Measurements from ENCODE around the gene GRIP2.

The GRIP2 gene

DNA sequence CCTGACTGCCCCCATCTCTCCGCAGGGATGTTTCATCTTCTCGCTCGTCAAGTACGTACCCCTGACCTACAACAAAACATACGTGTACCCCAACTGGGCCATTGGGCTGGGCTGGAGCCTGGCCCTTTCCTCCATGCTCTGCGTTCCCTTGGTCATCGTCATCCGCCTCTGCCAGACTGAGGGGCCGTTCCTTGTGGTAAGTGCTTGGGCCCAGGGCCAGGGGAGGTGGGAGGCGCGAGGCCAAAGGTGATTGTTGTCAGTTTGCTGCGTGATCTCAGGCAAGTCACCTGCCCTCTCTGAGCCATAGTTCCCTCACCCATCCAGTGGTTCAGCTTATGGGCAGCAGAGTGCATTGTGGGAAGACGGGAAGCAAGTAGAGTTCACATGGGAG, 58.5 kb downstream of the GRIP2 start:
- no peak for ATAC-seq

DNA sequence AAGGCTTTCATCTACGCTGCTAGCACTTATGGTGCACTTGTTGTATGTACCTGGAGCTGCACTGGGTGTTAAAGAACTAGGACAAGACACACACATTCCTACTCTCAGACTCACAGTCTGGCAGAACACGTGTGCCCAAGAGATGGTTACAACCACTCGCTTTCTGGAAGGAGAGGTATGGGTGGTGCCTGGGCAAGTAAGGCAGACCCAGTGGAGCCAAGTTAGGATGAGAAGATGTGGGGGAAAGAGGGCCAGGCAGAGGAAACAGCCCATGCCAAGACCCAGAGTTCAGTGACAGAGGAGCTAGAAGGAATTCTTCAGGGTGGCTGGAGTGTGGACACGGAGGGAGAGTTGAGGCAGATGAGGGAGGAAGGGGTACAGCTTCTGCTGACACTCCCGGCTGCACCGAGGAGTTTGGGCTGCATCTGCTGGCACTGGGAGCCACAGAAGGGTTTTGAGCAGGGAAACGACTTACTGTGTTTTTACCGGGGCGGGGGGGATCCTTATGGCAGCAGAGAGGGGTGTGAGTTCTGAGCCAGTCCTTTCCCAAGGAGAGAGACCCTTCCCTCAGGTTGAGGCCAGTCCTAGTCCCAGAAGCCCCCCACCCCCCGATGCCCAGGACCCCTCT, 59.0 kb downstream of the GRIP2 start:
- ATAC-seq, result no peak

DNA sequence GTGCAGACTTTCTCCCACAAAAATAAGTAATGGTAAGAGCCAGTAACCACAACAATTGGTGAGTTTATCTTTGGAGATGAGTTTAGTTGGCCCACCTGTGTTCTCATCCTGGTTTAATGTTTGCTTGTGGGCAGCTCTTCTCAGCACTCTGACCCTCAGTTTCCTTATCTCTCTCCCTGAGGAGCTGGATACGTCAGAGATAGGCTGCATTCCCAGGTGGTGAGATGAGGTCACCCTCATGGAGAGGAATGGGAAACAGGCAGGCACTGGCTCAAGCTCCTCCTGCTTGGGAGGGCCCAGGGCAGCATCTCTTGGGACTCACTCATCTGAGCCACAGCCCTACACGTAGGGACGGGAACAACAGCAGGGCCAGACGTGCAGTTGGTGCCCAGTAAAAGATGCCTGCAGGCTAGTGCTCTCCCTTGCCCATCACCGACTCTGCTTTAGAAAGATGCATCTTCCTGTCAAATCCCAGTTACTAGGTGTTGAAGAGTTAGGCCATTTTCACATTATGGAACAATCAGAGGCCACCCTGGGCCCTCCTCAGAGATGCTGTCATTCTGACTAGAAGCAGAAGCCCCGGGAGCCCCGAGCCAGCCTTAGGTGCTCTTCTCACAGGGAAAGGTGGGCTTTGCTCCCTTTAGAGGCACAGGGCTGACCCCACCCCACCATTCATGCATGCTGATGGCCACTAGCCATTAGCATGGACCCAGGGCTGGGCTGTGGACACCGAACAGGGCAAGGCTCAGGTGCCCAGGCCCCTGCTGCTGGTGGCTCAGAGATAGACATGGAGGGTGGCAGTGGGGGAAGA, 59.7 kb downstream of the GRIP2 start:
- no peak for ATAC-seq

GRCh38 chr3:14479591-14479990, 60.6 kb downstream of the GRIP2 start:
- ATAC-seq, result no peak

GRCh38 chr3:14478956-14479550, 61.1 kb downstream of the GRIP2 start:
- ATAC-seq, result no peak

- no peak for ATAC-seq
Observed at GRCh38 chr3:14477311-14477935, 62.7 kb downstream of the GRIP2 start.

DNA sequence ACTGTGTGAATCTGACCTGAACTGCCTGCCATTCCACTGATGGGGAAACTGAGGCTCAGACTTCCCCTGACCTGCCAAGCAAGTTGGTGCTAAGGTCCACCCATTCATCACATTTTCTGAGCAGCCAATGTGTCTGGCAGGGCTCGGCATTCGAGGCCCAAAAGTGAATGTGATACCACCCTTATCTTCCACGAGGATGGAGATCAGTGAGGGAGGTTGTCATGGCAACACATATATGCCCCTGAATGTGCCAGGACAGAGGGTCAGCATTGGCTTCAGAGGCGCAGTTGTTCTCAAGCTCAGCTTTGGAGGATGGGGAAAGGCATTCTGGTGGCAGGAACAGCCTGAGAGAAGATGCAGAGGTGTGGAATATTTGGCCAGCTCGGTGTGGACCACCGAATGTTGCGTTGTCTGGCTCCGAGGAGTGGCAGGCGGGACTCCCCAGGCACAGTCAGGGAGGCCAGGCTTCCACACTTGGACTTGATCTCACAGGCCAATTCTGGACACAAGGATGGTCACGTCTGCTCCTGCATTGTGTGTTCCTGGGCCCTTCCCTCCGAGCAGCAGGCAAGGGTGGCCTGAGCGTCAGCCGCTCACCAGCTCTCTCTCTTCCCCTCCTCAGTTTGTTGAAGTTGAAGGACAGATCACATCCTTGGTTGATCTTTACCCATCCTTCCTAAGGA, 63.4 kb downstream of the GRIP2 start:
- no peak for ATAC-seq

GRCh38 chr3:14475621-14476020, 64.5 kb downstream of the GRIP2 start:
- no peak for ATAC-seq

DNA sequence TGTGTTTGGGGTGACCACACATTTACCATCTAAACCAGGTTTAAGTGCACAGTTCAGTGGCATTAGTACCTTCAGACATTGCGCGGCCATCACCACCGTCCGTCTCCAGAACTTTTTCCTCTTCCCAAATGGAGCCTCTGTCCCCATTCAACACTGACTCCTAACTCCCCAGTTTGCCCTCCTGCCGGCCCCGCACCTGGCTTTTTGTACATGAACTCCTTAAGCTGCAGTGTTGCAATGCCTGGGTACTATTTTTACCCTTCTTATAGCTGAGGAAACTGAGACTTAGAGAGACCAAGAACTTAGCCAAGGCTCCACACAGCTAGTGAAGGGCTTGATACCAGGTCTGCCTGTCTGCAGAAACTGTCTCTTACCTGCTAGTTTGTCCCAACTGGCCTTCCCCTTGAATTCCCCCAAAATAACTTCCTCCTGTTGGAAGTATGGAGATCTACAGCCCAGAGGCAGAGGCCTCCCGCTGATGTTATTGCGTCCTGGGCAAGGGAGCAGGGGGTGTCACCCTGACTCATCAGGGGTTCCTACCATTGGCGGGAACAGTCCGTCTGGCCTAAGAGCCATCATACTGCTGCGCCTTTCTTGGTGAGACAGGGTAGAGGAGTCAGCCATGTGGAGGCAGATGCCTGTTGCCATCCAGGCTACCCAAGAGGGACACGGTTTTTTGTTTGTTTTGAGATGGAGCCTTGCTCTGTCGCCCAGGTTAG, 65.6 kb downstream of the GRIP2 start:
- ATAC-seq, result no peak

GRCh38 chr3:14473411-14473891, 66.7 kb downstream of the GRIP2 start:
- ATAC-seq, result no peak

DNA sequence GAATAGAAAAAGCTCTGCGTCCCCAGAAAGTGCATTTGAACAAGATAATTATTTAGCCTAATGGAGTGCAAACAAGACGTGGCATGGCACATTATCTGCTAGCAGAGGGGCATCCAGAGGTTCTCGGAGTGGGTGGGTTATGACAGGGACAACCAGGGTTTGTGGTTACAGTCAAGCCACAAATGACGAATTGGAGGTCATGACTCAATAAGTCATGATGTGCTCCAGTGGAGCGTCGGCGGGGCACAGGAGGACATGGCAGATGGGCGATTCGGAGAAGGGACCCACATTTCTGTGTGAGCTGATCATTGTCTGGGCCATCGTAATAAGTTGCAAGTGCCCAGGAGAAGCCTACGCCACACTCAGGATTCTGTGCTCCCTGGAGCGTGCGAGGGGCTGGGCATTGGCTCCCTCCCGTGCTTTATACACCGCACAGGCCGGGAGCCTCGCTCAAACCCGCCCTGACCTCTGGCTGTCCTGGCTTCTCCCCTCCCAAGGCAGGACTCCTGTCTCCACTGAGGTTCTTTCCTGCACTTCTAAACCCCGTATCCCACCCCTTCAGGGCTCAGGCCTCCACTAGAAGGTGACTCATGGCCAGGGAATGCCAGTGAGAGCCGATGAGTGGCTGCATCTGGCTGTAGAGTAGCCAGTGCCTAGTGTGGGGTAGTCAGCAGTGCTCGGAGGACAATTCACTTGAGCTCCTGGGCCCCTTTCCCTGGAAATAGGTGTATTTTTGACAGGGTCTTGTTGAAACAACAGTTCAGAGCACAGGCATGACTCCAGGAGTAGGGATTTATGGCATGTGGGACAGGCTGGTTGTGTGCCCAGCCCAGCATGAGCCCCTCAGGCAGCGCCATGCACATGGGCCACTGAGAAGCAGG, 67.4 kb downstream of the GRIP2 start:
- ATAC-seq, result peak; percentile 57 to 70

DNA sequence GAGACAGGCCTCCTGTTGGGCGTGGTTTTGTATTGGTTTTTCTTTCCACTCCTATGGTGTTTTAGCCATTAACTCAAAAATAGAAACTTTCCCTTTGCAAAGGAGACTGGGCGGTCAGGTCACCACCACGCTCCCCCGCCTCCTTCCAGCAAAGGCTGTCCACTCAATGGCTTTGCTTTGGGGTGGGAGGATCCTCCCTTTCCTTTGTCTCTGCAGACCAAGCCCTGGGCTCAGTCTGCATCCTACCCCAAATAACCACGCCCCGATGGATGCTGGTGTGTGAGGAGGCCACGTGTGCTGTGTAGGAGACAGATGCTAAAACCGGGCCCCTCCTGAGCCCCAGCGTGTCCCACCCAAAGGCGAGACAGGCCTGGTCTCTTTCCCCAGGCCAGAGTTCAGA, 68.5 kb downstream of the GRIP2 start:
- ATAC-seq, result no peak

- no peak for ATAC-seq
Observed at GRCh38 chr3:14471016-14471415, 69.1 kb downstream of the GRIP2 start.

DNA sequence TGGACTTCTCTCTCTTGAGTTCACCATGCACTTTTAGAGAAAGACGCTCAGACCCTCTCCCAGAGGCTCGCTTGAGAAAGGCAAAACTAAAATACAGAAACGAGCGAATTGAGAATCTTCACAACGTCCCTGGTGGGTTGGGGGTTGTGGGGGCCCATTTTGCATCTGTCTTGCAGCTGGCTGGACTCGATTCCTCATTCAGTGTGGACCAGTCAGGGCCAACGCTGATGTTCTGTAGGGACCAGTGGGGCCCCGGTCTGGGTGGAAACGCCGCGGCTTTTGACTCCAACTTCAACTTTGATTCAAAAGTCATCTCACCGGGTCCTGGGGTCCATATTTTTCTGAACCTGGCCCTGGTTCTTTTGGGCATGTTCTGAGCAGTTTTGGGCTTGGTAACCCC, 69.7 kb downstream of the GRIP2 start:
- no peak for ATAC-seq

DNA sequence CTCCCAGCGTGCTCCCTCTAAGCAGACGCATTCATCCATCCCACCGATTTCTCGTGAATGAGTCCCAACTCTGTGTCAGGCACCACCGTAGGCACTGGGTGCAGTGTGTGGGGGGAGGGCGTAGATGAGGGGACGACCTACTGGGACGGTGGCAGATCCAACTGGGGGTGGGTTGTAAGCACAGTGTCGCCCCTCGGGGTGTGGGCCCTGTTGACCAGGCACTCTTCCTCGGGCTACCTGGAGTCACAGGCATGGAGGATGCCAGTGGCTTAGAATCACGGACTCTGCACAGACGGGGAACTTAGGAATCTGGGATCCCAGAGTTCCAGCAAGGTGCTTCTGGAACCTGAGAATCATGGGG, 71.5 kb downstream of the GRIP2 start:
- ATAC-seq, result no peak

DNA sequence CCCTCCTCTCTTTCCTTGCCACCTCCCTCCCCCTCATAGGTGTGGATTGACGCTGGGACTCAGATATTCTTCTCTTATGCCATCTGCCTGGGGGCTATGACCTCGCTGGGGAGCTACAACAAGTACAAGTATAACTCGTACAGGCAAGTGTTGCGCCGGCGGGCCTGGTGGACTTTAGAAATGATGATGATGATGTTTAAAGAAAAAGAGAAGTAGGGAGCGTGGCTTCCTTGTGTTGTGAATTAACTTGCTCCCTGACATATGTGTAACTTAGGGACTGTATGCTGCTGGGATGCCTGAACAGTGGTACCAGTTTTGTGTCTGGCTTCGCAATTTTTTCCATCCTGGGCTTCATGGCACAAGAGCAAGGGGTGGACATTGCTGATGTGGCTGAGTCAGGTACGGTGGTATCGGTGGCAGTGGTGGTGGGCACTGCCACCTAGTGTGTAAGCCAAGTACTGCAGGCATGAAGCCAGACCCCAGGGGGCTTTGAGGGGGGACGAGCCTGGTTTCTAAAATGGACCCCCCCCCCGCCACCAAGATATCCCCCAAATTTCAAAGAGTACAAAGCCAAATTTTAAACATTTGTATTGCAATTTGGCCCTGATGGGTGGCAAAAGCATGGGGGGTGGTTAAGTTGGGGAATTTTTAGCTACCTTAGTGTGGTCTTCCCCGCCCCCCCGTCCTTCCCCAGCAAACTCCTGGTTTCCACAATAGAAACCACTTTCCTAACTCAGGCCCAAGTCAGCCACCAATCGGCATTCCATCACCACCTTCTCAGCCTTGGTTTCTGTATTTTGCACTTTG, 72.1 kb downstream of the GRIP2 start:
- ATAC-seq, result peak in 1 of 2 donors; percentile 42

DNA sequence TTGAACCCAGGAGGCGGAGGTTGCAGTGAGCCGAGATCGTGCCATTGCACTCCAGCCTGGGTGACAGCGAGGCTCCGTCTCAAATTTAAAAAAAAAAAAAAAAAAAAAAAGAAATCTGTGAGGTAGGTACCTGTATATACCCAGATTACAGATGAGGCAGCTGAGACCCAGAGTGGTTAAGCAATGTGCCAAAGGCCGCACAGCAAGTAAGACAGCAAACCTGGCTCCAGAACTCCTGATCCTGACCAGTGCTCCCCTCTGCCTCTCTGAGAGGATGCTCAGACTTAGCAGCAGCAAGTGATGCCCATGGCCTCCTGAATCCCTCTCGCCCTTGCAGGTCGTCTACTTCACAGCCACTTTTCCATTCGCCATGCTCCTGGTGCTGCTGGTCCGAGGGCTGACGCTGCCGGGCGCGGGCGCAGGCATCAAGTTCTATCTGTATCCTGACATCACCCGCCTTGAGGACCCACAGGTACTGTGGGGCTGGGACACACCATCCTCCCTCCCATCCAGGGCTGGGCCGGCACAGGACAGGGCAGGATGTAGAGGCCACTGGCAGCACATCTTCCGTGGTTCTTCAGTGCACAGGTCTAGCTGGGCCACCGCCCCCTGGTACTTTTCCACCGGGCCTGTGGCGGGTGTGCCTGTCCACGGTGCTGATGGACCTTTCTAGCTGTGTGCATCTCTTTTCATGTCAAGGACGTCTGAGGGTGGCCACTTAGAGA, 73.8 kb downstream of the GRIP2 start:
- no peak for ATAC-seq

DNA sequence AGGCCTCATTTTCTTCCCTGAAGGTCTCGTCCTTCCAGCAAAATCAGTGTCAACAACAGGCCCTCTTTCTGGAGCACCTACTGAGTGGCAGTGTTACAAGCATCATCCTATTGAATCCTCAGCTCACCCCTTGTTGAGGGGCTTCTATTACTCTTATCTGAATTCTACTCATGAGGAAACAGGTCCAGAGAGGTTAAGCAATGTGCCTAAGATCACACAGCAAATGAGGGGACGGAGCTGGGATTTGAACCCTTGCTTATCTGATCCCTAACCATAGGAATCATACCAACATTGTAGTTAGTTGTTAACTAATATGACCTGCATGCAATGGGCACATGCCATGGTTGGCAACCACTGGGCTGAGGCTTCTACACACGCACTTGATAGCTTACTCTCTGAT, 74.7 kb downstream of the GRIP2 start:
- no peak for ATAC-seq

DNA sequence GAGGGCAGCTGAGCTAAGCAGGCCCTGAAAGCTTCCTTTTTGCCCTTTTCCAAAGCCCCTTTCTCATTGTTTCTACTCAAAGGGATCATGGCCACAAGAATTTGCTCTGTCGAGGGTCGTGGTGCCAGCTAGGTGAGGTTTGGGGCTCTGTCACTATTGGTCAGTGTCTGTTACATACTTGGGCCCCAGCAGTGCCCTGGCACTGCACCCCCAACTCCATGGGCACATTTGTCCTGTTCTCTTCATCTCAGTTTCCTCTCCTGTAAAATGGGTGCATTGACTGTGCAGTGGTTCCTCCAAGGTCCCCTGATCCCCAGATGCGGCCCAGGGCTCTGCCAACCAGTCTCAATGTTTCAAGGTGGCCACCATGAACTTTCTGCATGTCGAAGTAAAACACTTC, 75.6 kb downstream of the GRIP2 start:
- ATAC-seq, result no peak

DNA sequence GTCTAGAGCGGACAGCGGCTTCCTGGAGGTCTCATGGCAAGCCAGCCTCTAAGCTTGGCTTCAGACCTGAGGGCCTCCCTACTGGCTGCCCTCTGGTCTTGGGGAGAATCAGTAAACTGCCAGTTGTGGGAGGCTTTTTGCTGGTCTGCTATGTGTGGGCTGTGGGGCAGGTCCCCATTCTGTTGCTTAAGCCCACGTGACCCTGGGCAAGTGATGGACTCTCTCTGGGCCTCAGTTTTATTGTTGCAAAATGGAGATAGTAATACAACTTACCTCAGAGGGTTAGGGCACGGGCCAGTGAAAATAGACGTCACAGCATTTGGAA, 76.0 kb downstream of the GRIP2 start:
- no peak for ATAC-seq
